Fibroblast of skin of left biceps (primary cell): Measurements from ENCODE around the gene WNT1.

ENCODE experiments used
- DNase-seq, 2 experiments: peaks; one replicate each; pipeline ENCODE4 v3.0.0-alpha.2; 2013; ENCODE audit warnings: low read depth in 2 of 2

WNT1 gene

DNA sequence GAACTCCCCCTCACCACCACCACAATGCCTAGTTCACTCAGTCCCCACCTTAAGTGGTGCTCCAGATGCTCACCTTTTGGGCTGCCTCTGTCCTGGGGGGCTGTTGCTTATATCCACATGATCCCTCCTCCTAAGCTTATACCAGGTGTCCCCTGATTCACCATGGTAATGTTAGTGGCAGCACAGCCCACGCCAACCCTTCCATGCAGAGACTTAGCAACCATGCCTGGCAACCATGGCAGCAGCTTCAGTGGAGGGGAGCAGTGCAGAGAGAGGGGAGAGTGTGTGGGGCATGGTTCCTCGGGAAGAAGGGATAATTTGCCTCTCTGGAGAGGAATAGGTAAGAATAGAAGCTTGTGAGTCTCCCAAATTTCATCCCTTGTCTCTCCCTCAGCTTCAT, 22.2 kb downstream of the WNT1 start:
- DNase-seq, result no peak

DNA sequence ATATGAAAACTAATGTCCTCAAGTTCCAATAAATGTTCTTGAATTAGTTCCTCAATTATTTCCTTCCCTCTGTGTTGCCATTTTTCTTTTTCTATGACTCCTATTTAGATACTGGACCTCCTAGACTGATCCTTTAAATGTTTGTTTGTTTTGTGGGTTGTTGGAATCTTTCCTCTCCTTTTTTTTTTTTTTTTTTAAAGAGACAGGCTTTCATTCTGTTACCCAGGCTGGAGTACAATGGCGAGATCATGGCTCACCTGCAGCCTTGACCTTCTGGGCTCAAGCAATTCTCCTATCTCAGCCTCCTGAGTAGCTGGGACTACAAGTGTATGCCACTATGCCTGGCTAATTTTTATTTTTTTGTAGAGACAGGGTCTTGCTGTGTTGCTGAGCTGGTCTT, 30.8 kb downstream of the WNT1 start:
- DNase-seq, result no peak

DNA sequence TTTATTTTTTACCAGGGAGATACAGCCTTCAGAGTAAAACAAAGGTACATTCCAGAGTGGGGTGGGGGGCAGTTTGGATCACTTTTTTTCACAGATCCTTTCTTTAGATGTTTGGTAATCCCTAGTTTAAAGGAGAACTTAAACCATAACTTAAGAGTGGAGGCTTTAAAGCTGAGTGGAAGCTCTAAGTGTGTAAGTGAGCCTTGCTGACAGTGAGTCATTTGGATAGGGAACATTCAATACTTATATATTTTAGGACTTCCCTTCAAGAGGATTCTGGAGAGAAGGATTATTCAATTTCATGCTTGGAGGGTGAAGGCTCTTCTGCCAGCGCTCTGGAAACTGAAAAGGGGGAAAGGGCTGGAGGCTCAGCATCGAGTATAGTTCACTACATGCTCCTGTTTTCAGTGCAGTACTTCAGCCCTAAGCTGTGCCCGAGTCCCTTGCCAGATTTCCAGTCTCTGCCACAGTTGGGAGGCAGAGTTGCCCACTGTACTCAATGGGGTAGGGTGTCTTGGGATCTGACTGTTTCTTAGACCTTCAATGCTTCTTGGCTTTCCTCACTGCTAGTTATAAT, 32.1 kb downstream of the WNT1 start:
- no peak for DNase-seq

DNA sequence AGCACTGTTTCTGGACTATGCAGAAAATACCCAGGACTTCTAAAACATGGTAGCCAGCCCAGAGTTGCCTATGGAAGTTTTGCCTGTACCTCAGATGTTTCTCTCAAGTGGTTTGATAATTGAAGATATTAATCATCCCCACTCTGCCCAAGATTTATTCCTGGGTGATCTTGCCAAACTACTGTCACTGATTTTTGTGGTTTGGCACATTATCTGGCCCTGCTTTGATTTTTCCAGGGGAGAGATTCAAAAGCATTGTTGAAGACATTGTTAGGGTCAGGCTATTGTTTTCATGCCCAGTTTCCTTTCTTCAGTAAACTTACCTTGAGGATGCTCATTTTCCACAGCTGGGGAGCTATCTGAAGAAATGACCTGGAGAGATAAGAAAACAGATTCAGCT, 34.6 kb downstream of the WNT1 start:
- DNase-seq, result no peak

DNA sequence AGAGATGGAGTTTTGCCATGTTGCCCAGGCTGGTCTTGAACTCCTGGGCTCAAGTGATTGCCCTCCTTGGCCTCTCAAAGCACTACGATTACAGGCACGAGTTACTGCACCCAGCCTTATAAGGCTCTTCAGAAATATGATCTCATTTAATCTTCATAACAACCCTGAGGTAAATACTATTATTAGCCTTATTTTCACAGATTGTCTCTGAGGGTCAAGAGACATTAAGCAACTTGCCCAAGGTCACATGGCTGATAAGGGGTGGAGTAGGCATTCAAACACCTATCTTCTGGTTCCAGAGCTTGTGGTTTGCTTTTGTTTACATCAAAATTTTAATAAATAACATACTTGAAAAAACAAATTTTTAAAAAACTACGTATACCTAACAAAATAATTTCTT, 35.3 kb downstream of the WNT1 start:
- DNase-seq, result no peak

DNA sequence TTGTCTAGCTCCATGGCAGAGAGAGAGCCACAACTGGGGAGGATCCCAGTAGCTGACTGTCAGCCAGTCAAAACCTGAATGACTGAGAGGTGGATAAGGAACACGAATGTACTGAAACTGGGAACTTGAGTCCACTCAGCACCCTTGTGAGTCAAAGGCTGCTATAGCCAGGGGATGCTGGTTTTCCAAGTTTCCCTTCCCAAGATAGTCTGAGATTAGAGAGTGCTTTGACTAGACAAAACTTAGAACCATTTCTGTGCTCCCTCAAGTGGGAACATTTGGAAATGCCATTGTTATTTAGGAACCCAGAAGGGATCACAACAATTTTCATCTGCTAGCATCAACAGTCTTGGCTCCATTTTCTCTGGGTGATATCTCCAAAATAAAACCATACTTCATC, 36.4 kb downstream of the WNT1 start:
- no peak for DNase-seq

DNA sequence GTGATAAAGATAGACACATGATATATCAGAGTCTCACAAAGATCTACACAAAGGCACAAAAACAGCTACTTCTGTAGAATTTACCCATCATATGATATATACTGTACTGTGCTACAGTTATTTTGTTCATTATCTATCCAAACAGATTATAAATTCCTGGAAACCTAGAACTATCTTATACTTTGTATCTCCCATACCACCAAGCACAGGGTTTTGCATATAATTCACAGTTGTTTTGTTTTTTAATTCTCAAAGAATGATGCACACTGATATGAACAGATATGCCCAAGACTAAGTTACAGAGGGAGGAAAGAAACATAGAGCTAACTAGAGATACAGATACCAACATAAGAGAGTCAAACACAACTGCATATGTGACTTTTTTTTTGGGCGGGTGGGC, 37.1 kb downstream of the WNT1 start:
- no peak for DNase-seq

DNA sequence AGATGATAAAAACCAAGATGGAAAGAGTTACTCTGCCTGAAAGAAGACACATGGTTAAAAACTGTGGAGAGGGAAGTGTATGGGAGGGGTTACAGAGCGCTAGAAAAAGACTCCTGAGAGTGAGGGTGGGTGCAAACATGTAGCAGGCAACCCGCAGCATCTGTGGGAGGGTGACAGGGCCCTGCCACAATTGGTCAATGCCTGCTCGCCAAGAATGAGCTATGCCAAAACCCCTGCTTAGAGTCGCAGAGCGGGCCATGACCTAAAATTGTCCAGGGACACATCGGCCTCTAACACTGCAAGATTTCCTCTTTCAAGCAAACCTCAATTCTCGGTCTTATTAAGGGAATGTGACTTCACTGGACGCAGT, 39.8 kb downstream of the WNT1 start:
- DNase-seq, result no peak

DNA sequence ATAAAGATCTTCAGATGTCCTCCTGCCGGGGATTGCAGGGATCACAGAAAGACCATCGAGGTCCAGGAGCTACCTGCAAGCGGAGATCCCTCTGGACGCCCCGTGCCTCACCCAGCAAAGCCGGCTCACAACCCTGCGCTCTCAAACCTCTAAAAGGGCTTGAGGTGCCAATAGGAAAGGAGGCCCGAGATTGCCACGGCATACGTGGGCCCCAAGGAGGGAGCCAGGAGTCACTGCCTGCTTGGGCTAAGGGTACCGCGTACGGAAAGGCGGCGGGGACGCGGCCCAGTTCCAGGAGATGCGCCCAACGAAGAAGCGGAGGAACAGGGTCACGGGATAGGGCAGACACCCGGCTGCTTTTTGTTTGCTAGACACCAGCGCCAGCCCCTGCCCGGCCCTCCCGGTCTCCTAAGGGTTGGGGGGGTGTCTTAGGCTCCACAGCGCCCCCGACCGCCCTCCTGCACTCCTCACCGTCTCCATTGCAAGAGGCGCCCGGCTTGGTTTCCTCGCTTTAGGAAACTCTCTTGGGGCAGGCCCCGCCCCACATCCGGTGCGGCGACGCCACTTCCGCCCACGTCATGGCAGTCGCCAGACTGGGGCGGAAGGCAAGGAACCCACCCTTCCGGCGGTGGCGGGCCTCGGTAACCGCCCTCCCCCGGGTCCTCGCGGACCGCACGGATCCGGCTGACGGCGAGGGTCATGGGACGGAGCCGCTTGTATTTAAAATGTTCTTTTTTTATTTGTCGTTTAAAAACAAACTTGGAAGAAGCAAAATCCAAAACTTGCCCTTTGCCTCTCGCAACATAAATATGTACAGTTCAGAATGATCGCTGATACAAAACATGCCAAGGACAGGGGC, 40.4 kb downstream of the WNT1 start, which contains the start of gene PRKAG1:
Gene PRKAG1, minus strand, starts transcription at position 516 of the 859 bp plus-strand sequence. Its CDS starts 36 bp downstream, at position 480.
- peak; percentile 90 to 93 for DNase-seq

DNA sequence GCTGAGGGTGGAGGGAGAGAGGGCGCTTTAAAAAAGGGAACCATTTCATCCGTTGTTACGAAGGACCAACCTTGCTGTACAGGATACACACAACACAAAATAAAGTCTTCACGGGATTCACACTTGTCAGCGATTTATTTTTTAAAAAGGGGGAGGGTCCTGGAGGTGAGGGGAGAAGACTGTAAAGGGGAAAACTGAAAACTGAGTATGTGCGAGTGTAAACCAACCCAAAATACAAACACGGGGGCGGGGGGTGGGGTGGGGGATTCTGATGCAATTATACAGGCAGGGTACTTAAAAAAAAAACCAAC, 41.0 kb downstream of the WNT1 start:
- no peak for DNase-seq

DNA sequence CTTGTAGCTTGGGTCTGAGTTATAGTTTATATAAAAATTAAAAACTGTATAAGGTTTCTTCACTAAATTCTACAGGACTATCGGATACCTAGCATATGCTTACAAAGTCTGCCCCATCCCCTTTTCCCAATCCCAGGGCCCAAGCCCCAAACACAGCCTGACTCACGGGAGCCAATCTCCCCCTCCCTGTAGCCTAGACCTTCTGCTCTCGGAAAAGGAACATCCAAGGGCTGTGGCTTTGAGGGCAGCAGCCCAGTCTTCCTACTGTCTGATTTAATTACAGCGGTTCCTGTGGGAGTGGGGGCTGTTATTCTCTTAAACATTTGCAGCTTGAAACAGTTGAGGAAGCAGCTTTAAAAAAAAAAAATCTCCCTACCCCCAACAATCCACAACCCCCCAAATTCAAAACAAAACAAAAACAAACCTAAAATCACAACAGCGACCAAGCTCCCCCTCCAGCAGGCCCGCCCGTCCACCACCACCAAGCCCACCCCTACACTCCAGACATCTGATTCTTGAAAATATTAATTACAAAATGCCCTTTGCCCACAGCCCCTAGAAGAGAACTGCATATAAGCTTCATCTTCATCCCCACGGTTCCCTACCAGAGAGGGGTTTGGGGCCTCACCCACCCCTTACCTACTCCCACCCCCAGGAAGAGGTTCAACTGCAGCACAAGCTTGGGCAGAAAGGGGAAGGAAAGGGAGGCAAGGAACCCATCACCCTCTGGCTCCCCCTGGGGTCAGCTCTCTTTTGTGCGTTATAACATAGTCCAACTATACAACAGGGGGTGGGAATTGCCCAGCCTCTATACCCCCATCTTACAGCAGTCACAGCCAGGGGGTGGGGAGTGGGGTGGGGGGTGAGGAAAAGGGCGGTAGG, 41.6 kb downstream of the WNT1 start:
- peak in 1 of 2 experiments; percentile 6 for DNase-seq

DNA sequence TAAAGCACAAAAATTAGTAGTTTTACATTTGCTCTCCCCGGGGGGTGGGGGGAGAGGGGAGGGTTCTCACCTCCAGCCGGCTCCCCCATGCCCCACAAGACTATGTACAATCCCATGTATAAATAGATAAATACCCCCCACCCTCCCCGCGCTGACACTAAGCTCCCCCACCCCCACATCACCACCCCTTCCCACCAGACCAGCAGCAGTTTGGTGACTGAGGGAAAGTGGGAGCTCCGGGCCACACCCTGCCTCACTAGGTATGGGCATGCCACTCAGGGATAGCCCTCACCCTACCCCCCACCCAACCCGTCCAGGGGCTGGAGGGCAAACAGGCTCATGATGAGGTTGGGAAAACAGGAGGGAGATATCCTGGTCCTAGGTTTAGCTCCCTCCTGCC, 42.3 kb downstream of the WNT1 start:
- no peak for DNase-seq

DNA sequence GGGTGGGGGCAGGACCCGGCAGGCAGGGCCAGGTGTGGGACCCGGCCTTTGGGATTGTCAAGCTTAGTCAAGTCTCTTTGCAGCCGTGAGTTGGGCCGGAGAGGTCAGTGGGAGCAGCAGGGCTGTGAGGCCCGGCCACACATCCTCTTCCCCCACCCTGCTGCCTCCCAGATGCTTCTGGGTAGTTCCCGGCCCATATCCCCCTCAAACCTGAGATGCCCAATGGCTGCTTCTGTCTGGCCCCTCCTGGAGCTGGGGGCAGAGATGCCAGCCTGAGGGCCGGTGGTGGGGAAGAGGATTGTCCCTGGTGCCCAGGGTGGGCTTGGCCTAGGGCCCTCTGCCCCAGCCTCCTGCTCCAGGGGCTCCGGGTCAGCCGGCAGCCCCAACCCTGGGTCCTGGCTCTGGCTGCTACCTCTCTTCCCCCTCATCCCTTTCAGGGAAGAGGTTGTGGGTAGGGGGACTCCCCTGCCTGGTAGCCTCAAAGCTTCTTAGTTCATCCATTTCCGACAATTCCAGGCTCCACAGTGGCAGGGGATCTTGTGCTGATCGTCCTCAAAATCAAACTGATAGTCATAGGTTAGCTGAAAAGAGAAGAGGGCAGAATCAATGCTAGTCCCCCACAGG, 43.3 kb downstream of the WNT1 start:
- DNase-seq, result no peak

DNA sequence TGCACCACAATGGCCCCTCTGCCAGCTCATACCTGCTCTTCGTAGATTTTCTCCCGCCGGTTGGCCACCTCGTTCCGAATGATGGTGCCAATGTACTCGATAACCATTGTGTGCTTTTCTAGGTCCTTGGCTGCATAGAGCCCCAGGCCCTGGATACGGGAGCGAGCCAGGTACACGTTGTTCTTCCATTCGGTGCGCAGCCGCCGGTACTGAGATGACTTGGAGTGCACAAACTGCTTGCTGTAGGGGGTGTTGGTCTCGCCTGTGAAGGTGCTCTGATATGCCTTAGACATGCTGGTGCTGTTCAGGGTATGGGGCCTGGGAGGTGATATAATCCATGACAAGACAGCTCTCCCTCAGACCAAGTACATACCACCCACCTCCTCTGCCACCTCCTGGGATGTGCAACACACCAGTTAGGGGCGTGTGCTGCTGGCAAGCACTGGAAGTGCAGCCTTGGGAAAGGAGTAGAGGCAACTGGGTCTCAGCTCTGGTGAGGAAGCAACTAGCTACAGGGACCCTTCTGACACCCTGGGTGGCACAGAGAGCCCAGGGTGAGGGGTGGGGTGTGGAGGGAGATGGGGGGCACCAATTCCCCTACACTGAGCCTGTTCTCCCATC, 44.5 kb downstream of the WNT1 start:
- DNase-seq, result no peak

DNA sequence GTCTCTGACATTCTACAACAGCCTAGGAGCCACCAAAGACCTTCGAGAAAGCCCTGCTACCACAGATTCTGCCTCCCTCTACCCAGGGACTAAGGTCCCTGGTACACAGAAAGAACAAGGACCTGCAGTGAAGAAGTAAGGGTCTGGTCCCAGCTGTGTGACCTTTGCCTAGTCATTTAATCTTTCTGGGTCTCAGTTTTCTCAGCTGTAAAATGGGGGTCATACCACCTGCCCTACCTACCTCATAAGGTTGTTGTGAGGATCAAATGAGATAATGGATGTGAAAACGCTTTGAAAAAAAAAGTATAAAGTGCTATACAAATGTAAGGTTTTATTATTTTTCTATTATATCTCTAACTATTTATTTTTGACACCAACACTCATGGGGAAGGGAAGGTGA, 45.7 kb downstream of the WNT1 start:
- no peak for DNase-seq

DNA sequence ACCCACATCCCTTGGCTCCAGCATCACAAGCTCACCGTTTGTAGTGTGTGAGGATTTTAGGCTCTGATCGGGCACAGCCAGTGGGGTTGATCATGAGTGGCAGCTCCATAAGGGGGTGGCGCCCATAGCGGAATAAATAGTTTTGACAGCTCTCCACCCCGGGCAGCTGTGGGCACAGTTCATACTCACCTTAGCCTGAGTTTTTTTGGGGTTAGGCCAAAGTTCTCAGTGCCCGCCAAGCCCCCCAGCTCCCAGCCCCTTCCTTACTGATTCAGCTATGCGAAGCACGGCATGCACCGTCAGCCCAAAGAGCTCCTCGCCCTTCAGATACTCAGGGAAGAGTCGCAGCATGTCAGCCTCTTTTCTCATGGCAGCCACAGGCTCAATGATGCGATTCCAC, 46.4 kb downstream of the WNT1 start:
- DNase-seq, result no peak

DNA sequence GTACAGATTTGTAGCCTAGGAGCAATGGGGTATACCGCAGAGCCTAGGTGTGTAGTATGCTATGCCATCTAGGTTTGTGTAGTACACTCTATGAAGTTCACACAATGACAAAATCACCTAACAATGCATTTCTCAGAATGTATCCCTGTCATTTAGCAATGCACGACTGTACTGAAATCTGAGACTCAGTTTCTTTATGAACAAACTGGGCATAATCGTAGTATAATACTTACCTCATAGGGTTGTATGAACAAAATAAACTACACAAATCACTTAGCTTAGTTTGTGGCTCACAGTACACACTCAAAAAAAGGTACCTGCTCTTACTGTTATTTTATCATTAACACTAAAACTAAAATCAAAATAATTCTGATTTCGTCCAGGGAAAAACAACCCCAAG, 47.3 kb downstream of the WNT1 start:
- no peak for DNase-seq

DNA sequence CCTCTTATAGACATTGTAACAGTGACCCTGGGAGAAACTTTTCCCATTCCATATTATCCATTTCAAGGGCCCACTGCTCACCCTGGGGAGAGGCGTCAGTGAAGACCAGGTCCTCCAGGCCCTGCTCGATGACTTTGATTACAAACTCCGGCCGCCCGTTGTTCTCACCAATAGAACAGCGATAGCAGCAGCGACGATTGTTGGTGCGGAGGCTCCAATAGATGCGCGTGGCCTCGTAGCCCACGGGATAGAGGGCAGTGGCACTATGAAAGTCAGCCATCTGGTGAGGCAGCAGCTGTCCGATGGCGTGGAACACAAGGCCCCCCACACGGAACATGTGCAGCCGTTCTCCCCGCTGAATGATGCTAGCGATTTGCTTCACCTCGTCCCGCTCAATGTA, 48.0 kb downstream of the WNT1 start:
- DNase-seq, result no peak

DNA sequence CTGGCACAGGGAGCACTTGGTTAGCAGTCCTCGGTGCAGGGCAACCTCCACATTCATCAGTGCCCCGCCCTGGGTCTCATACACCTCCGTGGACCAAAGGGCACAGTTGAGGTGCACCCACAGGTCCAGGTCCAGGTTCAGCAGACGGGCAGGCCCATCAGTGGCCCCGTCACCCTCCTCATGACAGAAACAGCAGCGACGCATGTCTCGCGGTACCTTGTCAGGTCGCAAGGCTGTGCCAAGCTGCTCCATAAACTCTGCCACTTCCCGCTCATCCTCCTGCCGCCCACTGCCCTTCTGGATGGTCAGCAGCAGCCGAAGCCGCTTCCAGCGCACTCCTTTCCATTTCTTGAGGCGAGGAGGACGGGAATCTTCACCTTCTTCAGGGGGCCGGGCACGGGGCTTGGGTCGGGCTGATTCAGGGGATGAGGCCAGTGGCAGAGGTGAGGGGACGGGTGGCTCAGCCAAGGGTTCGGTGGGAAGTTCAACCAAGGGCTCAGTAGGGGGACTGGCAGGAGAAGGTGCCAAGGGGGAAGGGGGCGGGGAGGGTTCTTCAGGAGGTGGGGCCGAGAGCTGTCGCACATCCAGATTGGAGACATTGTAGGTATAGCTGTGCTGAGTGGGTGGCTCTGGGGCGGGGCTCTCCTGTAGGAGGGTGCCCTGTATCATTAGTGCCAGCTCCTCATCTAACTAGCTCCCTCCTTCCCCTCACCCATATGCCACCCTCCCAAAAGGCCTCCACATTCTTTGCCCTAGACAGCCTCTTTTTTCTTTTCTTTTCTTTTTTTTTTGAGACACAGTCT, 48.8 kb downstream of the WNT1 start:
- no peak for DNase-seq

DNA sequence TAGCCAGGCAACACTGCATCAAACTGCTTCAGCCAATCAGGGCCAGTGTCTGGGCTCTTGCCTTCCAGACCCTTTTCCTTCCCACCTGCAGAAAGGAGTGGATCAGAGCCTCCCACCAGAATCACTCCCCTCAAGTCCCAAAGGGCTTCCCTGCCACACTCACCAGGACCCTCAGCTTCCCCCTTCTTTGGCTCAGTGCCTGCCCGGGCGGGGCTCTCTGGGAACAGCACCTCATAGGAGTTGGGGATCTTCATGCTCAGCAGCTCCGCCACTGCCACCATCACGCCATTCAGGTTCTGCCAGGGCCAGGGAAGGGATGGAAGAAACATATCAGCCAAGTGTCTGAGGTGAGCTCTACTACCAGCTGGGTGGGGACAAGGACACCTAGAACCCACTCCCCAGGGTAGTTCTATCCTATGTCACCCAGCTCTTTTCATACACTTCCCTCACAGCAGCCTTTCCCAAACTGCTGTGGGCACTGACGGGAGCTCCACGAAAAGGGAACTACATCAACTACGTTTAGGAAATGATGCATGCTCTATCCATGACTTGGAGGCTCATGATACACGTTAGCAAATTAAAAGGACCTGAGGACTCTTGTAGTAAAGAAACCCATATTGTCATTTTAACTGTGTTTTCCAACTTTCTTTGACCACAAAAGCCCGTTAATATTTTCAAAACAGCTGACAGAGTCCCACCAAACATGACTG, 49.9 kb downstream of the WNT1 start:
- DNase-seq, result no peak
